Neuron (in vitro differentiated cells): ENCODE data around the gene UBALD2.
"Not testable (repeated sequence)": the region's sequence is repeated elsewhere in the genome, so short reads cannot be mapped to it uniquely, and the experiment has no call there.

Source experiments
- H2AFZ ChIP-seq: one replicate; pipeline ENCODE4 v1.6.1; 2013; ENCODE audit warnings: low read depth, mild to moderate bottlenecking, inconsistent platforms, low read length, moderate library complexity
- H3K27me3 ChIP-seq: one replicate; pipeline ENCODE4 v1.6.1; 2013; ENCODE audit warnings: low read length; ENCODE audit not compliant: insufficient read depth
- H3K36me3 ChIP-seq: one replicate; pipeline ENCODE4 v1.6.1; 2013; ENCODE audit warnings: low read length; ENCODE audit not compliant: insufficient read depth
- H3K4me1 ChIP-seq: one replicate; pipeline ENCODE4 v1.6.1; 2013; ENCODE audit warnings: low read length; ENCODE audit not compliant: insufficient read depth
- H3K4me3 ChIP-seq: 2 replicates; pipeline ENCODE4 v1.5.1; 2013; ENCODE audit warnings: mild to moderate bottlenecking, low read length, moderate library complexity
- H3K9me3 ChIP-seq: one replicate; pipeline ENCODE4 v1.6.1; 2013; ENCODE audit warnings: low read length

The UBALD2 gene

DNA sequence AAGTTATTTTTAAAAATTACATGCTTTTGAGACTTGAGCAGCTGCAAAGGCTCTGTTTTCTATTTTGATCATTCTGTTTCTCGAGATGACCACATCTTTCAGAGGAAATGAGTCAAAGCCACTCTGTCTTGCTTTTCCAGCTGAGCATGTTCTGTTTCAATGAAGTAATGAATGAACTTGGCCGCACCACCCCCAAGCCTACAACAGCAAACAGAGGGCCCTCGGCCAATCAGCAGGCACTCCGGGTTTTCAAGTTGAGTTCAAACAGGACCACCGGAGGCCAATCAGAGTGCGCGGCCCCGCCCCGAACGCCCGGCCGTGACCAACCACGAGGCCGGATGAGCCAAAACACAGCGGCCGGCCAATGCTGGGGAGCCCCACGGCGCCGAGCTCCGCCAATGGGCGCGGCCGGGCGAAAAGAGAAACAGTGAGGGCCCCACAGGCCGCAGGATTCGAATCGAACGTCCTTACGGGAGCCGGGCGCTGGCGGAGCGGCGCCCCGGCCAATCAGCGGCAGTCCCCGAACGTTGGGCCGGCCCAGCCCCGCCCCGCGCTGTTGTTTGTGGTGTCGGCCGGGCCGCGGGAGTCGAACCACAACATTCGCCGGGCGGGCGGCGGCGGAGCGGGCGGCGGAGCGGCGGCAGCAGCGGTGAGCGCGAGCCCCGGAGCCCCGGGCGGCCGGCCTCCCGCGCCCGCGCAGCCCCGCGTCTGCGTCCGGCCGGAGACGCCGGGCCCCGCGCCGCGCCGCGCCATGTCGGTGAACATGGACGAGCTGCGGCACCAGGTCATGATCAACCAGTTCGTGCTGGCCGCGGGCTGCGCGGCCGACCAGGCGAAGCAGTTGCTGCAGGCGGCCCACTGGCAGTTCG, at the start of gene UBALD2:
TSS of gene UBALD2 (plus strand) at position 594 of the 869 bp plus-strand sequence. CDS start at position 752, 158 bp downstream.
- Histone ChIP-seq H3K36me3 (peaks cover 20% of the 10 kb centered on the region), H3K4me3 (peak within 1 kb of the TSS; percentile 57), H3K4me1 (peaks cover 26% of the 10 kb centered on the region), H3K9me3 (no peaks in the 10 kb centered on the region), H2AFZ (no peak within 1 kb of the TSS), H3K27me3 (no peaks in the 10 kb centered on the region)

DNA sequence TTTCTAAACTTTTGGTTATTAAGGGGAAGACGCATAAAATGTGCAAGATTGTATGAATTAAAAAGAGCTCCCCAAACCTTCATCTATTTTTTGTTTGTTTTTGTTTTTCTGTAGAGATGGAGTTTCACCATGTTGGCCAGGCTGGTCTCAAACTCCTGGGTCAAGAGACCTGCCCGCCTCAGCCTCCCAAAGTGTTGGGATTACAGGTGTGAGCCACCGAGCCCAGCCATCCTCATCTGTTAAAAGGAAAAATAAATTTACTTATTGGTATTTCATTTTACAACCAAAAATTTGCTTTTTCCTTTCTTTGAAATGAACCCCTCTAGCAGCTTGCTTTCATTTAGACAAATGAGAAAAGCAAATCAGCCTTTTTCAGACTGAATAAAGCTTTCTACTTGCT, 48.1 kb upstream of the UBALD2 start:
- Histone ChIP-seq H3K36me3 (no peaks in the 10 kb centered on the region), H3K27me3 (no peaks in the 10 kb centered on the region), H3K9me3 (no peaks in the 10 kb centered on the region), H3K4me1 (no peaks in the 10 kb centered on the region), H2AFZ (no peak overlapping the region), H3K4me3 (no peak overlapping the region)

DNA sequence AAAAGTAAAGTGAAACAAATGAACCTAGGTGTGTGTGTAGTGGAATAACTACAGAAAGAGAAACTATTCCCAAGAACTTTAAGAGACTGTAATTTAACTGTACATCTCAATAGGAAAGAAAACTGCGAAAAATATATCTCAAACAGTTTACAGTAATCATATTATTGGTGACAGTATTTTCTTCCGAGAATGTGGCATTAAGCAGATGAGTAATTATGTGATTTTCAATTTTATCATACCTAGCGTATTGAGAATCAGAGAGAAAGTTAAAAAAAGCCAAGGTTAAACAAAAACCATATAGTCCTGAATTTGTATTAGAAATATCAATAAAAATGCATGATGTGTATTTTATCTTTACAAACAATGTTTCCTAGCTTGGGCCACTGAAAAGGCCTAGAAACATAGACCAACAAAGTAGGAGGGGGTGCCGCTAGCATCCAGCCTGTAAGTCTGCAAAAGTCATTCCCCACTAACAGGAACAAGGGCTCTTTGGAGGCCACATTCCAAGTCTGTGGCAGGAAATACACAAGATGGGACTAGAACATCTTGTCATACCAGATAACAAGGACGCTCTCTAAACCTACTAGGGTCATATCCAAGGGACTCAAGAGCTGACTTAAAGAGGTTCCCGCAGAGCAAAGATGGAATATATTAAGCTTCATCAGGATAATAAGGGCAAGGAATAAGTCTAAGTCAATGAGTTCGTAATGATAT, 45.3 kb upstream of the UBALD2 start:
- no peak overlapping the region for H2AFZ ChIP-seq
- H3K9me3 ChIP-seq, result no peaks in the 10 kb centered on the region
- H3K4me3 ChIP-seq, result no peak overlapping the region
- H3K36me3 ChIP-seq, result no peaks in the 10 kb centered on the region
- H3K4me1 ChIP-seq, result no peaks in the 10 kb centered on the region
- no peaks in the 10 kb centered on the region for H3K27me3 ChIP-seq

DNA sequence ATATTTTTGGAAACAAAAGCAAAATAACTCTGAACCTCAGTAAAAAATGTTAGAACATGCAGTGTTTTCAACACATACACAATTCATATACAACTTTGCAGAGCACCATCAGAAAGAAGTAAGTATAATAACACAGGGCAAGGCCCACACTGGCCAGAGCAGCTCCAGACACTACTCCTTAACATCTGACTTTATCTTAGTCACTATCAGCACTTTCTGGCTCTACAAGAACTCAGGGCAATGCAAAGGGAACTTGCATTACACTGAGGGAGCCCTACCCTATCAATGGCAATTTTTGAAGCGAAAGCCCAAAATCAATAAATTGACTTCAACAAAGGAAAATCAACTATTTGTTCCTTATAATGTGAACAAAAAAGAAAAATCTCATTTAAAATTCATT, 41.3 kb upstream of the UBALD2 start:
- Histone ChIP-seq H3K4me1 (no peaks in the 10 kb centered on the region), H3K27me3 (no peaks in the 10 kb centered on the region), H2AFZ (no peak overlapping the region), H3K9me3 (no peaks in the 10 kb centered on the region), H3K4me3 (no peak overlapping the region), H3K36me3 (no peaks in the 10 kb centered on the region)

DNA sequence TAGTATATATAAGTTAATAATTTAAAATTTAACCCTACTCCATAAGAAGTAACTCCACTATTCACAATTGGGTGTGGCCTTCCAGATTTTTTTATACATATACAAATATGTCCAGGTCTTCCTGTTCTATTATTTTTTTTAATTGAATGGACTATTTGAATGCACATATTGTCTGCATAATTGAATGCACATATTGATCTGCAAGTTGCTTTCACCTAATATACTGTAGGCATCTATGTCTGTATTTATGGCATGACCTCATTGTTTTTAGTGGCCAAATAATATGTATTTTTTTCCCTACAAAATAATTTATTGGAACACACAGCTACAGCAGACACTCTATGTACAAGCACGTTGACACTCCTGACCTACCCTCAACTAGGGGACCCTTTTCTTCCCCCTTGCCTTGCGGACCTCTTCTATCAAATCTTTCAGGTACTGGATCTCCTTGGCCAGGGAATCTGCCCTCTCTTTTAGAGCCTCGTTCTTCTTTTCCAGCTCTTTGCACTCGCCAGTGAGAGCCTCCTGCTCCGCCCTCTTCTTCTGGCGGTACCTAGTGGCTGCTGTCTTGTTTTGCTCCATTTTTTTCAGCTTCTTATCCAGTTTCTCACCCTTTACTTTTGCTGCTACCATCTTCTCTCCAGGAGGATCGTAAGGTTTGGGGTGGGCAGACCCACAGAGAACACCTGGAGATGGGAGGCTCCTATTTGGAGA, 39.6 kb upstream of the UBALD2 start:
- H3K4me3 ChIP-seq, H2AFZ ChIP-seq, H3K4me1 ChIP-seq: not testable (repeated sequence)

DNA sequence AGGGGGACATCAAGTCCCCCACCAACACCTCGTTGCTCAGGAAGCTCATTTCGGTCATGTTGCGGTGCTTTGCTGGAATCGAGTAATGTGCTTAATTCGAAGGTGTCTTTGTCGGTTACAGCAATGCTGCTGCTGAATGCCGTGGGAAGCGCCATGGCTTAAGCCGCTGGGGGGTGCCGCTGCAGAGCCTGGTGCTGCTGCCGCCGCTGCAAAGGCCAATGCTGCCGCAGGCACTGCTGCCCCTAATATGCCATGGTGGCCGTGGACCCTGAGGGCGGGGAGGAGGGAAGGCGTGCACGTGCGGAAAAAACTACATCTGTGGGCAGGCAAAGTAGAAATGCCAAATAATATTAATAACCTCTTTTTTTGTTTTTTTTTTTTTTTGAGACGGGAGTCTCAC, 38.4 kb upstream of the UBALD2 start:
- H2AFZ ChIP-seq, H3K27me3 ChIP-seq, H3K36me3 ChIP-seq, H3K9me3 ChIP-seq, H3K4me1 ChIP-seq, H3K4me3 ChIP-seq: not testable (repeated sequence)

More for the DNA sequence above, 39.6 kb upstream of the UBALD2 start:
- H3K9me3 ChIP-seq, H3K36me3 ChIP-seq, H3K27me3 ChIP-seq: not testable (repeated sequence)

DNA sequence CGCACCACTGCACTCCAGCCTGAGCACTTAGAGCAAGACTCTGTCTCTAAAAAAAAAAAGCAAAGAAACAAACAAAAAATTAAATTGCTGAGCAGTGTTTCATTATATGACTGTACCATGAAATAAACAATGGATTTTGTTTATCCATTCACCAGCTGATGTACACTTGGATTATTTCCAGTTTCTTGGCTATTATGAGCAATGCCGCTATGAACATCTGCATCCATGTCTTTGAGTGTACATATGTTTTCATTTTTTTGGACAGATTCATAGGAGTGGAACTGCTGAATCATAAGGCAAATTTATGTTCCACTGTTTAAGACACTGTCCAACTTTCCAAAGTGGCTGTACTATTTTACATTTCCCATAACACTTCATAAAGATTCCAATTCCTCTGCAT, 32.8 kb upstream of the UBALD2 start:
- H3K27me3 ChIP-seq, result no peaks in the 10 kb centered on the region
- H3K36me3 ChIP-seq, result no peaks in the 10 kb centered on the region
- H3K9me3 ChIP-seq, result no peaks in the 10 kb centered on the region
- no peak overlapping the region for H3K4me3 ChIP-seq
- H2AFZ ChIP-seq, result no peak overlapping the region
- H3K4me1 ChIP-seq, result no peaks in the 10 kb centered on the region

DNA sequence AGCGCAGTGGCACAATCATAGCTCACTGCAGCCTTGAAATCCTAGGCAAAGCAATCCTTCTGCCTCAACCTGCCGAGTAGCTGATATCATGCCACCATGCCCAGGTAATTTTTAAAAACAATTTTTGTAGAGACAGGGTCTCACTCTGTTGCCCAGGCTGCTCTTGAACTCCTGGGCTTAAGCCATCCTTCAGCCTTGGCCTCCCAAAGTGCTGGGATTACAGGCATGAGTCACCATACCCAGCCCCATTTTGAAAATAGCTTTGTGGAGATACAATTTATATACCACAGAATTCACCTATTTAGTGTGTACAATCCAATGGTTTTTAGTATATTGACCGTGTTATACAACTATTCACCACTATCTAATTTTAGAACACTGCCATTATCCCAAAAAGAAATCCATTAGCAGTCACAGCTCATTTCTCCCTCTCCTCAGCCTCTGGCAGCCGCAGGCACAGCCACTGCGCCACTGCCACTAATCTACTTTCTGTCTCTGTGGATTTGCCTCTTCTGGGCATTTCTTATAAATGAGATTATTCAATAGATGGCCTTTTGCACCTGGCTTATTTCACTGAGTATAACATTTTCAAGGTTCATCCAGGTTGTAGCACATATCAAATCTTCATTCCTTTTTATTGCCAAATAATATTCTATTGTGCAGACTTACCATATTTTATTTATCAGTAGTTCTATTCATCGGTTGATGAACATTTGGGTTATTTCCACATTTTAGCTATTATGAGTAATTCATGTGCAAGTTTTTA, 31.4 kb upstream of the UBALD2 start:
- Histone ChIP-seq H3K9me3 (no peaks in the 10 kb centered on the region), H3K4me3 (no peak overlapping the region), H3K36me3 (no peaks in the 10 kb centered on the region), H3K4me1 (peaks cover 1% of the 10 kb centered on the region), H3K27me3 (no peaks in the 10 kb centered on the region), H2AFZ (no peak overlapping the region)

DNA sequence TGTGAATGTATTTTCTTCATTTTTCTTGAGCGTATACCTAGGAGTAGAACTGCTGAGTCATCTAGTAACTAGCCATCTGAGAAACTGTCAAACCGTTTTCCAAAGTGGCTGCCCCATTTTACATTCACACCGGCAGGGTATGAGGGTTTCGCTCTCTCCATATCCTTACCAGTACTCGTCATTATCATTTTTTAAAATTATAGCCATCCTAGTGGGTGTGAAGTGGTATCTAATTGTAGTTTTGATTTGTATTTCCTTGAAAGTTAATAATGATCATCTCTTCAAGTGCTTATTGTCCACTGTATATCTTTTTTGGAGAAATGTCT, 30.8 kb upstream of the UBALD2 start:
- Histone ChIP-seq H3K4me3 (no peak overlapping the region), H3K9me3 (no peaks in the 10 kb centered on the region), H3K4me1 (peaks cover 7% of the 10 kb centered on the region), H2AFZ (no peak overlapping the region), H3K36me3 (no peaks in the 10 kb centered on the region), H3K27me3 (no peaks in the 10 kb centered on the region)

DNA sequence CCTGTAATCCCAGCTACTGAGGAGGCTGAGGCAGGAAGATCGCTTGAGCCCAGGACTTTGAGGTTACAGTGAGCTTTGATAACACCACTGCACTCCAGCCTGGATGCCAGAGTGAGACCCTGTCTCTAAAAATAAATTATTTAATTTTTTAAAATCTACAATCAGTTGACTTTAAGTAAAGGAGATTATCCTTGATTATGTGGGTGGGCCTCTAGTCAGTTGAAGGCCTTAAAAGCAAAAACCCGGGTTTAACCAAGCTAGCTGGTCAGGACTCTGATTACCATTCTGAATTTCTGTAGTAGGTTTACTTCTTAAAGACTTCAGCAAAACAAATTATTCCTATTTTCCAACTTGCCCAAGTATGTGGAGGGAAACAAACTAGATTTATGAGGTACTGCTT, 29.3 kb upstream of the UBALD2 start:
- Histone ChIP-seq H3K4me3 (no peak overlapping the region), H2AFZ (no peak overlapping the region), H3K9me3 (no peaks in the 10 kb centered on the region), H3K27me3 (no peaks in the 10 kb centered on the region), H3K4me1 (peaks cover 10% of the 10 kb centered on the region), H3K36me3 (no peaks in the 10 kb centered on the region)

DNA sequence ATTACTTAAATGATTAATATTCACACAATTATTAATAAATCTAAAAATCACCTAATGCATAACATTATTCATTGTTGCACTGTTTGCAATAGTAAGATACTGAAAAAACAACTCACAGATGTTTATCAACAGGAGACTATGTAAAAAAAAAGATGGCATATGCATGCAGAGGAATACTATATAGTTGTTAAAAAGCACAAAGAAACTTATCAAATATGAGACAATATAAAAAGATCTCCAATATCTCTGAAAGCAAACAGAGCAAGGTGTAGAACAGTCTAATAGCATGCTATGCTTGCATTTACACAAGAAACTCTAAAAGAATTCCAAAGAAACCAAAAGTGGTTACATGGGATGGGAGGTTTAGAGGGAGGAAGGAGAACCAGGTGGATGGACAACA, 28.5 kb upstream of the UBALD2 start:
- H3K36me3 ChIP-seq, result no peaks in the 10 kb centered on the region
- peaks cover 10% of the 10 kb centered on the region for H3K4me1 ChIP-seq
- H3K9me3 ChIP-seq, result no peaks in the 10 kb centered on the region
- H3K27me3 ChIP-seq, result no peaks in the 10 kb centered on the region
- no peak overlapping the region for H3K4me3 ChIP-seq
- no peak overlapping the region for H2AFZ ChIP-seq

DNA sequence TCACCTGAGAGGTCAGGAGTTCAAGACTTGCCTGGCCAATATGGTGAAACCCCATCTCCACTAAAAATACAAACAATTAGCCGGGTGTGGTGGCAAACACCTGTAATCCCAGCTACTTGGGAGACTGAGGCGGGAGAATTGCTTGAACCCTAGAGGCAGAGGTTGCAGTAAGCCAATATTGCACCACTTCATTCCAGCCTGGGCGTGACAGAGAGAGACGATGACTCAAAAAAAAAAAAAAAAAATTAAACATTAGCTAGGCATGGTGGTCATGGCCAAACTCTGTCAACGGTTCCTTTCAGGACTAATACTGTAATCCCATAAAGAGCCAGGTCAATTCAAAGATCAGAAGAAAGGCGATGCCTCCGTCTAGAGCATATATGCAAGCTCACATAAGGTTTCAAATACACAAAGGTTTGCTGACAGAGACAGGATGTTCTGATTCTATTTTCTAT, 27.3 kb upstream of the UBALD2 start:
- Histone ChIP-seq H3K36me3 (no peaks in the 10 kb centered on the region), H3K9me3 (no peaks in the 10 kb centered on the region), H2AFZ (no peak overlapping the region), H3K4me1 (peaks cover 10% of the 10 kb centered on the region), H3K4me3 (no peak overlapping the region), H3K27me3 (no peaks in the 10 kb centered on the region)
